ENCODE data around the gene RPS24. TPM values are rescaled to one million over a fixed set of nuclear protein-coding genes. Genes with fewer than 3 reads are reported as not detected.
"Not testable (repeated sequence)": the region's sequence is repeated elsewhere in the genome, so short reads cannot be mapped to it uniquely, and the experiment has no call there.

The RPS24 gene
- polyA plus RNA-seq, 1 donor (not counting 4 experiments of a cell fraction or from before 2014, with no cell fraction given): 5,180 TPM

DNA sequence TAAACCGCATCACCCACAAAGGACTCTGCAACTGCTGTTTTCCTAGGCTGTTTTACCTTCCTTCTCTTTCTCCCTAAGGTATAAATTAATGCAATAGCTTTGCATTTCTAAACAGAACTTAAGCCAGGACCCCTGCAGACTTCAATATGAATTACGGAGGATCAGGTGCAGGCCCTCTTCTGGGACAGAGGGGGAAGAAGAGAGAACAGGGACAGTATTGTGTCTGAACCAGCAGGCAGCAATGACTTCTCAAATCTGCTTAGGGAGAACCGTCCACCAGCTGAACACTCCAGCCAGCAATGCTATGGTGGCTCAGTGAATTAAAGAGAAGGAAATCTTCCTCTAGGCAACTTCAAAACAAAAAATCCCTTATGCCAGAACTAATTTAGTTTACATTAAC lies 40.0 kb upstream of the RPS24 start:
- H3K9me3 ChIP-seq (ENCODE audit: control insufficient read depth, low read depth, low read length): no peaks in the 10 kb centered on the region
- no peak for TF ChIP-seq EZH2 (IDR thresholded peaks at IDR 0.05; ENCODE audit: low read length)
- TF ChIP-seq, protein P1, sequence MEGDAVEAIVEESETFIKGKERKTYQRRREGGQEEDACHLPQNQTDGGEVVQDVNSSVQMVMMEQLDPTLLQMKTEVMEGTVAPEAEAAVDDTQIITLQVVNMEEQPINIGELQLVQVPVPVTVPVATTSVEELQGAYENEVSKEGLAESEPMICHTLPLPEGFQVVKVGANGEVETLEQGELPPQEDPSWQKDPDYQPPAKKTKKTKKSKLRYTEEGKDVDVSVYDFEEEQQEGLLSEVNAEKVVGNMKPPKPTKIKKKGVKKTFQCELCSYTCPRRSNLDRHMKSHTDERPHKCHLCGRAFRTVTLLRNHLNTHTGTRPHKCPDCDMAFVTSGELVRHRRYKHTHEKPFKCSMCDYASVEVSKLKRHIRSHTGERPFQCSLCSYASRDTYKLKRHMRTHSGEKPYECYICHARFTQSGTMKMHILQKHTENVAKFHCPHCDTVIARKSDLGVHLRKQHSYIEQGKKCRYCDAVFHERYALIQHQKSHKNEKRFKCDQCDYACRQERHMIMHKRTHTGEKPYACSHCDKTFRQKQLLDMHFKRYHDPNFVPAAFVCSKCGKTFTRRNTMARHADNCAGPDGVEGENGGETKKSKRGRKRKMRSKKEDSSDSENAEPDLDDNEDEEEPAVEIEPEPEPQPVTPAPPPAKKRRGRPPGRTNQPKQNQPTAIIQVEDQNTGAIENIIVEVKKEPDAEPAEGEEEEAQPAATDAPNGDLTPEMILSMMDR (optimal IDR thresholded peaks at IDR 0.05 in 1 of 3, IDR thresholded peaks at IDR 0.05 in 1 of 3, conservative IDR thresholded peaks at IDR 0.05 in 1 of 3; ENCODE audit: extremely low read depth in 1 of 3, insufficient read depth in 2 of 3, low read length in 3 of 3): no peak
- peaks cover 26 to 35% of the 10 kb centered on the region in 2 experiments for H3K36me3 ChIP-seq (ENCODE audit: control insufficient read depth in 2 of 2, extremely low read depth in 1 of 2, insufficient read depth in 2 of 2, low read length in 2 of 2)
- no peaks in the 10 kb centered on the region for H3K4me1 ChIP-seq (ENCODE audit: control insufficient read depth, extremely low read depth, insufficient read depth, low read length)
- H4K20me1 ChIP-seq (ENCODE audit: control insufficient read depth, extremely low read depth, insufficient read depth, low read length): no peaks in the 10 kb centered on the region
- H3K27me3 ChIP-seq (ENCODE audit: control insufficient read depth, extremely low read depth, insufficient read depth, low read length): no peaks in the 10 kb centered on the region
- H3K4me2 ChIP-seq (ENCODE audit: control insufficient read depth, extremely low read depth, insufficient read depth, low read depth, low read length): no peak overlapping the region
- FAIRE-seq (no peak), DNase-seq (ENCODE audit: low read depth, low spot score) (no peak)
- H3K9me1 ChIP-seq (ENCODE audit: control insufficient read depth, extremely low read depth, insufficient read depth, low read length): no peaks in the 10 kb centered on the region
- dilution Hi-C loops (cut with MboI; ENCODE audit: extremely low pct_ligation_motif_present, low sequenced_read_pairs): no loop called here
- H3K4me3 ChIP-seq (ENCODE audit: control insufficient read depth in 2 of 3, extremely low read depth in 1 of 3, insufficient read depth in 2 of 3, low read depth in 1 of 3, low read length in 3 of 3): no peak overlapping the region
- no peaks in the 10 kb centered on the region for H3K79me2 ChIP-seq (ENCODE audit: control insufficient read depth, insufficient read depth, low read length)
- no peak overlapping the region for H3K9ac ChIP-seq (ENCODE audit: control insufficient read depth, extremely low read depth, insufficient read depth, low read length)
- H2AFZ ChIP-seq (ENCODE audit: control insufficient read depth, low read length): no peak overlapping the region
- no peak overlapping the region for H3K27ac ChIP-seq (ENCODE audit: control insufficient read depth, insufficient read depth, low read length)

DNA sequence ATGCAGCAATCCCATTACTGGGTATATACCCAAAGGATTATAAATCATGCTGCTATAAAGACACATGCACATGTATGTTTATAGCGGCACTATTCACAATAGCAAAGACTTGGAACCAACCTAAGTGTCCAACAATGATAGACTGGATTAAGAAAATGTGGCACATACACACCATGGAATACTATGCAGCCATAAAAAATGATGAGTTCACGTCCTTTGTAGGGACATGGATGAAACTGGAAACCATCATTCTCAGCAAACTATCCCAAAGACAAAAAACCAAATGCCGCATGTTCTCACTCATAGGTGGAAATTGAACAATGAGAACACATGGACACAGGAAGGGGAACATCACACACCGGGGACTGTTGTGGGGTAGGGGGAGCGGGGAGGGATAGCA lies 34.9 kb upstream of the RPS24 start:
- peaks cover 17 to 32% of the 10 kb centered on the region in 2 experiments for H3K36me3 ChIP-seq (ENCODE audit: control insufficient read depth in 2 of 2, extremely low read depth in 1 of 2, insufficient read depth in 2 of 2, low read length in 2 of 2)
- H2AFZ ChIP-seq (ENCODE audit: control insufficient read depth, low read length); H3K9me1 ChIP-seq (ENCODE audit: control insufficient read depth, extremely low read depth, insufficient read depth, low read length); H3K4me2 ChIP-seq (ENCODE audit: control insufficient read depth, extremely low read depth, insufficient read depth, low read depth, low read length); H3K79me2 ChIP-seq (ENCODE audit: control insufficient read depth, insufficient read depth, low read length); H3K27ac ChIP-seq (ENCODE audit: control insufficient read depth, insufficient read depth, low read length); H3K27me3 ChIP-seq (ENCODE audit: control insufficient read depth, extremely low read depth, insufficient read depth, low read length); dilution Hi-C loops (cut with MboI; ENCODE audit: extremely low pct_ligation_motif_present, low sequenced_read_pairs); H3K4me1 ChIP-seq (ENCODE audit: control insufficient read depth, extremely low read depth, insufficient read depth, low read length); H3K9me3 ChIP-seq (ENCODE audit: control insufficient read depth, low read depth, low read length); H3K4me3 ChIP-seq (ENCODE audit: control insufficient read depth in 2 of 3, extremely low read depth in 1 of 3, insufficient read depth in 2 of 3, low read depth in 1 of 3, low read length in 3 of 3); FAIRE-seq; H3K9ac ChIP-seq (ENCODE audit: control insufficient read depth, extremely low read depth, insufficient read depth, low read length); DNase-seq (ENCODE audit: low read depth, low spot score); H4K20me1 ChIP-seq (ENCODE audit: control insufficient read depth, extremely low read depth, insufficient read depth, low read length): not testable (repeated sequence)

DNA sequence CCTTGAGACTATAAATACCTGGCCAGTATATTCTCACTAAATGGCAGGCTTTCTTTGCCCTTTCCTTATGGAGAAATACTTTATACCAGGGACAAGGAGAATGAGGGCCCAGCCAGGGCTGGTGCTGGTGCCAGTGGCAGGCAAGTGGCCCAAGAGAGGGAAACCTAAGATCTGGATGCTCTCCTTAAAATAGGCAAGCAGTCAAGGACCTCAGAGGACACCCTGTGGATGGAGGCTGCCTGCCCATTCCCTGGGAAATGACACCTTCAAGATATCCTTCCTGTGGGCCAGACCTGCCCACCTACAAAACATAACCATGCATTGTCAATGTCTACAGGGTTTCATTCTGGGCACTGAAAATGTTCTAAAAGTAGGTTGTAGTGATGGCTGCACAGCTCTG lies 33.5 kb upstream of the RPS24 start:
- H3K9me3 ChIP-seq (ENCODE audit: control insufficient read depth, low read depth, low read length): no peaks in the 10 kb centered on the region
- H3K4me2 ChIP-seq (ENCODE audit: control insufficient read depth, extremely low read depth, insufficient read depth, low read depth, low read length): no peak overlapping the region
- H4K20me1 ChIP-seq (ENCODE audit: control insufficient read depth, extremely low read depth, insufficient read depth, low read length): no peaks in the 10 kb centered on the region
- TF ChIP-seq, protein P1 (optimal IDR thresholded peaks at IDR 0.05 in 1 of 3, IDR thresholded peaks at IDR 0.05 in 1 of 3, conservative IDR thresholded peaks at IDR 0.05 in 1 of 3; ENCODE audit: extremely low read depth in 1 of 3, insufficient read depth in 2 of 3, low read length in 3 of 3): no peak
- no peak for TF ChIP-seq EZH2 (IDR thresholded peaks at IDR 0.05; ENCODE audit: low read length)
- dilution Hi-C loops (cut with MboI; ENCODE audit: extremely low pct_ligation_motif_present, low sequenced_read_pairs): no loop called here
- H3K79me2 ChIP-seq (ENCODE audit: control insufficient read depth, insufficient read depth, low read length): no peaks in the 10 kb centered on the region
- H3K27ac ChIP-seq (ENCODE audit: control insufficient read depth, insufficient read depth, low read length): no peak overlapping the region
- H3K4me3 ChIP-seq (ENCODE audit: control insufficient read depth in 2 of 3, extremely low read depth in 1 of 3, insufficient read depth in 2 of 3, low read depth in 1 of 3, low read length in 3 of 3): no peak overlapping the region
- FAIRE-seq (no peak), DNase-seq (ENCODE audit: low read depth, low spot score) (no peak)
- H3K9ac ChIP-seq (ENCODE audit: control insufficient read depth, extremely low read depth, insufficient read depth, low read length): no peak overlapping the region
- H3K9me1 ChIP-seq (ENCODE audit: control insufficient read depth, extremely low read depth, insufficient read depth, low read length): no peaks in the 10 kb centered on the region
- no peak overlapping the region for H2AFZ ChIP-seq (ENCODE audit: control insufficient read depth, low read length)
- H3K36me3 ChIP-seq (ENCODE audit: control insufficient read depth in 2 of 2, extremely low read depth in 1 of 2, insufficient read depth in 2 of 2, low read length in 2 of 2): peaks cover 23 to 33% of the 10 kb centered on the region in 2 experiments
- H3K27me3 ChIP-seq (ENCODE audit: control insufficient read depth, extremely low read depth, insufficient read depth, low read length): no peaks in the 10 kb centered on the region
- H3K4me1 ChIP-seq (ENCODE audit: control insufficient read depth, extremely low read depth, insufficient read depth, low read length): no peaks in the 10 kb centered on the region

All from keratinocyte (primary cell).